ENCODE data around the gene GPX4. TPM values are rescaled to one million over a fixed set of nuclear protein-coding genes. Genes with fewer than 3 reads are reported as not detected.
A peak's percentile ranks its signal among the peaks of the same experiment; 100 is the strongest.

GPX4 gene
- total and polyA plus RNA-seq, 2 of the 13 experiments (the other 11 are each of a cell fraction or from before 2014, with no cell fraction given), result 535 to 613 TPM

- no peak for TF ChIP-seq ZBTB10 (CRISPR knock-in tag; IDR thresholded peaks at IDR 0.05; ENCODE audit: borderline replicate concordance)
- no peak for TF ChIP-seq ZNF678 (CRISPR knock-in tag; IDR thresholded peaks at IDR 0.05)
- no peak for TF ChIP-seq ZFP1 (CRISPR knock-in tag; IDR thresholded peaks at IDR 0.05)
- peak; percentile 44; the same call in 1 of the 2 replicates for TF ChIP-seq TFDP2 (CRISPR knock-in tag; IDR thresholded peaks at IDR 0.05)
- no peak for TF ChIP-seq HCFC1 (IDR thresholded peaks at IDR 0.05; ENCODE audit: low read depth, low read length)
- no peak for TF ChIP-seq MAFG (CRISPR knock-in tag; IDR thresholded peaks at IDR 0.05)
- no peak for TF ChIP-seq ZNF432 (CRISPR knock-in tag; IDR thresholded peaks at IDR 0.05; ENCODE audit: borderline replicate concordance)
- TF ChIP-seq ZFP36L2 (CRISPR knock-in tag; IDR thresholded peaks at IDR 0.05), result no peak
- no peak for TF ChIP-seq ATF1 (CRISPR knock-in tag; IDR thresholded peaks at IDR 0.05)
- no peak for TF ChIP-seq REST (IDR thresholded peaks at IDR 0.05; ENCODE audit: borderline replicate concordance in 1 of 2, low read depth in 1 of 2, low read length in 2 of 2)
- peak; percentile 58; the same call in 1 of the 2 replicates for TF ChIP-seq ARID5B (CRISPR knock-in tag; IDR thresholded peaks at IDR 0.05)
- TF ChIP-seq ZNF280B (CRISPR knock-in tag; IDR thresholded peaks at IDR 0.05; ENCODE audit: borderline replicate concordance), result no peak
- TF ChIP-seq THYN1 (CRISPR knock-in tag; IDR thresholded peaks at IDR 0.05; ENCODE audit: borderline replicate concordance, low read depth), result no peak
- peak; percentile 56 for TF ChIP-seq NCOA2 (CRISPR knock-in tag; IDR thresholded peaks at IDR 0.05)
- TF ChIP-seq MEF2D (CRISPR knock-in tag; IDR thresholded peaks at IDR 0.05), result peak; percentile 74; the same call in 1 of the 2 replicates
Observed at GRCh38 chr19:1113030-1113985, 9.5 kb downstream of the GPX4 start (continued).
